Neural progenitor cell (in vitro differentiated cells): ENCODE results near the gene ZBTB12.

Experiments used
- CTCF ChIP-seq: fragments of 200-600 bp; sonication (generic); IDR thresholded peaks from 2 replicates; pipeline ENCODE4 v1.5.1; 2017; ENCODE audit warnings: antibody characterized with exemption, mild to moderate bottlenecking
- EZH2 ChIP-seq: fragments of 200-600 bp; sonication (generic); IDR thresholded peaks from 2 replicates; pipeline ENCODE4 v1.6.1; 2017; ENCODE audit warnings: antibody characterized with exemption, mild to moderate bottlenecking, moderate library complexity

GRCh38 chr6:31860349-31860748, 41.5 kb downstream of the ZBTB12 start:
- no peak for TF ChIP-seq CTCF
- TF ChIP-seq EZH2, result no peak
